Inflammatory macrophage treated with lipopolysaccharide for 4 hours (primary cell): Measurements from ENCODE around the gene OR10H2.
A peak's percentile ranks its signal among the peaks of the same experiment; 100 is the strongest.
"Not testable (repeated sequence)": the region's sequence is repeated elsewhere in the genome, so short reads cannot be mapped to it uniquely, and the experiment has no call there.

ENCODE experiments used
- DNase-seq: peaks from one replicate; pipeline ENCODE4 v3.0.0-alpha.2; 2020

OR10H2 gene, protein sequence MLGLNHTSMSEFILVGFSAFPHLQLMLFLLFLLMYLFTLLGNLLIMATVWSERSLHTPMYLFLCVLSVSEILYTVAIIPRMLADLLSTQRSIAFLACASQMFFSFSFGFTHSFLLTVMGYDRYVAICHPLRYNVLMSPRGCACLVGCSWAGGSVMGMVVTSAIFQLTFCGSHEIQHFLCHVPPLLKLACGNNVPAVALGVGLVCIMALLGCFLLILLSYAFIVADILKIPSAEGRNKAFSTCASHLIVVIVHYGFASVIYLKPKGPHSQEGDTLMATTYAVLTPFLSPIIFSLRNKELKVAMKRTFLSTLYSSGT

DNA sequence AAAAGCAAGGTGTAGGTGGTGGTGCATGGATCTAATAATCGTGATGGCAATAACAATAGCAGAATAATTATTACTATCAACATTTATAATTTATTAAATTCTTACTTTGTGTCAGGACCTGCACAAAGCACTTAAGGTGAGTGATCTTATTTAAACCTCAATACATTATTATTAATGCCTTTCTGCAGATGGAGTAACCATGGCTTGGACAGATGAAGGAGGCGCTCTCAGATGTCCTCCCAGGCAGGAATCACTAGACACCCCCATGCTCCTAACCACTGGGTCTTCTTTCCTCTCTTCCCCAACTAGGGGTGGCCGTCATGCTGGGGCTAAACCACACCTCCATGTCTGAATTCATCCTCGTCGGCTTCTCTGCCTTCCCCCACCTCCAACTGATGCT lies at the start of gene OR10H2:
Gene OR10H2, plus strand, starts transcription at position 301 of the 400 bp plus-strand sequence. Its CDS starts 20 bp downstream, at position 321.
- no peak for DNase-seq

DNA sequence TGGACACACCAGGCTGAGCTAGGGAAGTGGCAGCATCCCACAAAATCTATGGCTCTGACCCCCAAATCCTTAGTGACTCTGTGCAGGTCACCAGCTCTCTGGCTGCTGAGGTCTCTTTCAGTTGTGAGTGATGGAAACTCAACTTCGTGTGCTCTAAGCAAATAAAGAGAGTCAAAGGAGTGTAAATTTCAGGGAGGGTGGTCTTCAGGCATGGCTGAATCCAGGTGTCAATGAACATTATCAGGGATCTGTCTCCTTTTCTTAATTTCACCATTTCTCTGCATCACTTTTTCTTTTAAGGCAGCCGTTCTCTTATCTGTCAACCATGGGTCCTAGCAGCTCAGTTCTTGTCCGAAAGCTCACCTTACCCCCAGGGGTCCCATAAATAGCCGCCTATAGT lies 48.7 kb upstream of the OR10H2 start:
- no peak for DNase-seq

DNA sequence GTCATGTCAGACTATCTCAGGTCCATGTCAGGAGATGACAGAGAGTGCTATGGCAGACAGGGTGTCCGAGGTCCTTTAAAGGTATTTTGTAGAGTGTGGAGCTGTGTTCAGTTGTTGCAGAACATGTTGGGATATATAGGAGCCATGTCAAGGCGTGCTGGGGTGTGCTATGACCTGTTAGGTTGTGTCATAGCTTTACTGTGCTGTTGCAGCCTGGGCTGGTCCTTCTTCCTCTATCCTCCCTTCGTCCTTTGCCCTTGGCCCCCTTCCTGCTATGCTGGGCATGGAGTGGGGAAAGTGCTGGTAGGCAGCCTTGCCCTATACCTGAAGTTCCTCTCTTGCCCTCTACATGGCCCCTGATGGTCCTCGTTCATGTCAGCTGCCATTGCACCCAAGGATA lies 48.0 kb upstream of the OR10H2 start:
- DNase-seq: not testable (repeated sequence)

DNA sequence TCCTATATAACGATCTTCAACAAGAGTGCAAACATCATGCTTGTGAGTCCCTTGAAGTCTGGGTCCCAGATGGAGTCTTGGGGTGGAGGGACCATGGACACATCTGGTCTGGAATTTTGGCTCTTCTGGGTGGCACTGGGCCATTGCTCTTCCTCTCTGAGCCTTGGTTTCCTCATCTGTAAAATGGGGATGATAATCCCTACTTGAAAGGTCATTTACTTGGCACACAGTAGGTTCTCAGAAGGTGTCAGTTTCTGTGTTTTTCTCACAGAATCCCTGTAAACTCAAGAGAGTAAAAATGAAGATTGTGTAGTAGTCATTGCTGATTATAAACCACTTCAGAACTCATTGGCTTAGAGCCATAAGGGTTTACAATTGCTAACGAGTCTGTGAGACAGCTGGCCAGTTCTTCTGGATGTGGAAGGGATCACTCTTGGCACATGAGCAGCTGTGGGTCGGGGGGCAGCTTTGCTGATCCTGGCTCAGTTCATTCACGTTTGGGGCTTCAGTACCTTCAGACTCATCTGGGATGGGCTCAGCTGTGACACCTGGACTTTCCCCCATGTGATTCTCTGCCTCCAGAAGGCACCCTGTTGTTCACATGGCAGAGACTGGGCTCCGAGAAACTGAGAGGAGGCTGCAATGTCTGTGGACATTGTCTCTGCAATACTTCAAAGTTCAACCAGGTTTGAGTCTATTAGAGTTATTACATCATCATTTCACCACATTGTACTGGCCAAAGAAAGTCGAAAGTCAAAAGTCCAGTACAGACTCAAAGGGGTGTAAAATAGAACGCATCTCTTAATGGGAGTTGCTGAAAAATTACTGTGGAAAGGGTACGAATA lies 47.1 kb upstream of the OR10H2 start:
- DNase-seq: no peak

DNA sequence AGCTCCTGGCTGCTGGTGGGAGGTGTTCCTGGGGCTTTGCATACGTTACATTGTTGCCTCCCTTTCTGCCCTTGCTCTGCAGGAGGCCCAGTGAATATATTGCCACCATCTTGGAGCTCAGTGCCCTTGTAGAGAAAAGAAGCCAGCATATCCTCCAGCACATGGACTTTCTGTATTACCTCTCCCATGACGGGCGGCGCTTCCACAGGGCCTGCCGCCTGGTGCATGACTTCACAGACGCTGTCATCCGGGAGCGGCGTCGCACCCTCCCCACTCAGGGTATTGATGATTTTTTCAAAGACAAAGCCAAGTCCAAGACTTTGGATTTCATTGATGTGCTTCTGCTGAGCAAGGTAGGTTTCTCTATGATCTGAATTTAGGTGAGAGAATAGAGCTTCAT lies 44.4 kb upstream of the OR10H2 start:
- no peak for DNase-seq

DNA sequence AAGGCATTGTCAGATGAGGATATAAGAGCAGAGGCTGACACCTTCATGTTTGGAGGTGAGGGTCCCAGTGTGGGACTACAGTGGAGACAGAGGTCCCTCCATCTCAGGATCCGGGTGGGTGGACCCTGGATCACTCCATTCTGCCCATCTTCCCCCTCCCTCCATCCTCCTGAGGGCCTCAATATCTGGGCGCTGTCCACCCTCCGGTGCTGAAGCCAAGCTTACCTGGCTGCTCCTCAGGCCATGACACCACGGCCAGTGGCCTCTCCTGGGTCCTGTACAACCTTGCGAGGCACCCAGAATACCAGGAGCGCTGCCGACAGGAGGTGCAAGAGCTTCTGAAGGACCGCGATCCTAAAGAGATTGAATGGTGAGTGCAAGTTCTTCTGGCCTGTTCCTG lies 43.0 kb upstream of the OR10H2 start:
- DNase-seq: no peak

DNA sequence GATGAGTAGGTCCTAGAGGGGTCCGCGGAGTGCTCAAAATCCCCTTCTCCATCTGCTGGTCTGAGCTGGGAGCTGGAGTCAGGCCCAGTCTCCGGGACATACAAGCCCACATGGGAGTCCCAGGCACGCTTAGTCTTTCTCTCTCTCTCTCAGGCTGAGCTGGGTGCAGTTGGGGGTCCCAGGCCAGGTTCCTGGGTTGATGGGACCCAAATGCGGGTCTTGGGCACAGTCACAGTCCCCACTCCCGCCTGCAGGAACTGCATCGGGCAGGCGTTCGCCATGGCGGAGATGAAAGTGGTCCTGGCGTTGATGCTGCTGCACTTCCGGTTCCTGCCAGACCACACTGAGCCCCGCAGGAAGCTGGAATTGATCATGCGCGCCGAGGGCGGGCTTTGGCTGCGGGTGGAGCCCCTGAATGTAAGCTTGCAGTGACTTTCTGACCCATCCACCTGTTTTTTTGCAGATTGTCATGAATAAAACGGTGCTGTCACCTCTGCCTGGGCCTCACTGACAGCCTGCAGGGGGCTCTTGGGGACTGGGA lies 31.1 kb upstream of the OR10H2 start:
- DNase-seq: no peak

DNA sequence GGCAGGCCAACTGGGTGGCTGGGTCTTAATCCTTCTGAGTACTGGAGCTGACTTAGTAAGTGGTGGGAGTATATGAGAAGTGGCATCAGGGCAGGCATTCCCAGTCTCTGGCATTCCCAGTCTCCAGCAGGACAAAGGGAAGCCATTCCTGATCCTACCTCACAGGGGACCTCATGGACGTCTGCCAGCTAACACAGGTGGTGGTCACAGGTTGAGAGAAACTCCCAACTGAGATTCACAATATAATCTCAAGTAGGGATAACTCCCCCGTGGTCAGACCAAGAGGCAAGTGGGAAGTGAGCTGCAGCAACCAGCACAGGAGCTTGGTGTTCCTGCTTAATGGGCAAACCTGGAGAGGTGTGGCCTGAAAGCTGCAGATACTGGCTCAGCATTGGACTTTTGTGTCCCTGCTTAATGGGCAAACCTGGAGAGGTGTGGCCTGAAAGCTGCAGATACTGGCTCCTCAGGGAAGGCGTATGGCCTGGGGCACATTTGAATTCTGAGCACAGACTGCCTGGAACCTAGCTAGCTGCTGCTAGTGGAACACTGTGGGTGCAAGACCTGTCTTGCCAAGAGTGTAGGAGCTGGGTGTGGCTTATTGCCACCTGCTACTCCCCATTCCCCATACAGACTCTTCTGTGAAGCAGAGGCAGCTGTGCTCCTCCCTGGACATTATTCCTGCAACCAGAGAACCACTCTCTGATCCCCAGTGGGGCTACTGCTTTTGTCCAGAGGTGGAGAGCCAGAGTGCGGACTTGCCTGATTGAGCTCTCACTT lies 25.9 kb upstream of the OR10H2 start:
- no peak for DNase-seq

DNA sequence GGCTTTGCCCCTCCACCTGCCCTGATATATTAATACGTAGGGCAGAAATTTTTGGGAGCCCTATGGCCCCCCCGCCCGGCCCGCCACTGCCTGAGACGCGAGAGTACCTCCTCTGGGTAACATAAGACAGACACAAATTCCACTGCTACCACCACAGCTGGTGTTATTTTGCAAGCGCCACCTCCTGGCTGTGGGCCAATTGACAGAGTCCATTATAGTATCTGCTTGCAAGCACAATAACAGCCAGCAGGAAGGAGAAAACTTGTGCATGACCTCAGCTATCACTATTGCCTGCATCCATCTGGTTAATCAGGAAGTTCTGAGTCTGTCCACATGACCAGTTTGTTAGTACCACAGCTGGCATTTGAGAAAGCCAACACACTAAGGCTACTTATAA lies 25.3 kb upstream of the OR10H2 start:
- peak; percentile 51 for DNase-seq

DNA sequence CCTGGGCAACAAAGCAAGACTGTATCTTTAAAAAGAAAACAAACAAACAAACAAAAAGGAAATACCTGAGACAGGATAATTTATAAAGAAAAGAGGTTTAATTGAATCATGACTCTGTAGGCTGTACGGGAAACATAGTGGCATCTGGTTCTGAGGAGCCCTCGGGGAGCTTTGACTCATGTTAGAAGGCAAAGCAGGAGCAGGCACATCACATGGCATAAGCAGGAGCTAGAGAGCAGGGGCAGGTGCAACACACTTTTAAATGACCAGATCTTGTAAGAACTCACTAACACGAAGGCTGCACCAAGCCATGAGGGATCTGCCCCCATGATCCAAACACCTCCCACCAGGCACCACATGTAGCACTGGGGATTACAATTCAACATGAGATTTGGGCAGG lies 13.2 kb upstream of the OR10H2 start:
- no peak for DNase-seq

DNA sequence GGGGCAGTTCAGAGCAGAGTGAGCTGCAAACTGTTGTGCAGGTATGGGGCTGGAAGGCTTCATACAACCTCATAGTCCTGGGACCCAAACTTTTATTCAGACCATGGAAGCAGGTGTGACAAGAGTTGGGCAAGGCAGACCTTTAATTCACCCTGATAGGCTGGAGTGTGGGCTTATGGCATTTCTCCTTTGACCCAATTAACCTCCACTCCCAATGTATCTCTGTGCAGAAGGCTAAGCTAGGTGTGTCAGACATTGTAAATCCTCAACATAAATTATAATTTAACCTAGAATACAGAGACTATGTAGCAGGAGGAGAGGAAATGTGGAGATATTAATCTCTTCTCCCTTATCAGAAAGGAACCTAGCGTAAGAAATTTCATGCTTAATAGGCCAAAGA lies 12.2 kb upstream of the OR10H2 start:
- DNase-seq: no peak

DNA sequence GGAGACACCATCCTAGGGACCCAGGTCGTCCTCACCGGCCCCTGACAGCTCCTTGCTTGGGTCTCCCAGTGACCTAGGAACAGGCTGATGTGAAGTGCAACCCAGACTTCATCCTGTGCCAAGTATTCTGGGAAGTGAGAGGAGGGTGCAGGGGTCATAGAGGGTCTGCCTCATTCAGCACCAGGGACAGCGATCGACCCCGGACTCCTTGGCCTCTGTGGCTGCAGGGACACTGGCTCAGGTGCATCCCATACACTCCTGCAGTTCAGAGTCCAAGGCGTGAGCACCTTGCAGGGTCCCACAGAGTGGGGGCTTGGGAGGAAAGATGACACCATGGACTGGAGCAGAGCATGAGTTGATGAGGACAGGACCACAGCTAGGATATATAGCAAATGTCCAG lies 10.0 kb upstream of the OR10H2 start:
- no peak for DNase-seq

DNA sequence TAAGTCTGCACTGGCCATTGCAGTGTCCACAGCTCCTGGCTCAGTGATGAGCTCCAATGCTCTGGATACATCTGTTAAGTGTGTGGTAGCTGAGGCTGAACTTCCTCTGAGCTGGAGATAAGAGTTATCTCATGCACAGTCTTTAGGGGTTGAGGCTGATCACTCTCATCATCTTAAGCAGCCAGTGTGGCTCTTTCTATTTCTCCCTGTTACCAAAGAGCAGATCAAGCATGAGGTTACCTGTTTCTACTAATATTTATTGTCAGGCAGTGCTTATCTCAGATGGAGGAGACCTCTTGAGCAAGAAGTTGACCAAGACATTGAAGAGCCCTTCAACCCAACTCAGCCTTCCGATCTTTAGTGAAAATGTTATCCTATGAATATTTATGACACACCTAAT lies 6.6 kb upstream of the OR10H2 start:
- DNase-seq: no peak

DNA sequence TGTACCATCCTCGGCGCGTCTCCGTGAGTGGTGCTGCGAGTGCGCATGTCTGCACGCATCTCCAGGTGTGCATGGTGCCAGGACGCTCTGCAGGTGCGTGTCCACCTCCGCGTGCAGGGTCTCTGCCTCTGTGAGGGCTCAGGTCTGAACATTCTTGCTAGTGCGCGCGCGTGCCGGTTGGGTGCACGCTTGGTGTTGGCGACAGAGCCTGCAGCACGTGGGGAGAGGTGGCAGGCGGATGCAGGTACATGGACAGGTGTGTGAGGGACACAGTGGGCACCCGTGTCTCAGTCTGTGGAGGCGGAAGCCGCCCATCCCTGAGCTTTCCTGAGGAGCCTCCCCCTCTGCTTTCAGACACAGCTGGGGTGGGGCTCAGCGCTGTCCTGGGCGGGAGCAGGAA lies 4.9 kb upstream of the OR10H2 start:
- DNase-seq: no peak

DNA sequence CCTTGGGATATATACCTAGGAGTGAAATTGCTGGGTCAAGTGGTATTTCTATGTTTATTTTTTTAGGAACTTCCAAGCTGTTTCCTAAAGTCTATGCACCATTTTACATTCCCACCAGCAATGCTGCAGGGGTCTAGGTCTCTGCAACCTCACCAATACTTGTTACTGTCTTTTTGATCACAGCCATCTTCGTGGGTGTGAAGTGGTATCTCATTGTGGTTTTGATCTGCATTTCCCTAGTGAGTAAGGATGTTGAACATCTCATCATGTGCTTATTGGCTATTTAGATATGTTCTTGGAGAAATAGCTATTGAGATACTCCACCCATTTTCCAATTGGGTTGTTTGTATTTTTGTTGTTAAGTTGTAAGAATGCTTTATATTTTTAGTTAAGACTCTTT lies 2.7 kb downstream of the OR10H2 start:
- no peak for DNase-seq

DNA sequence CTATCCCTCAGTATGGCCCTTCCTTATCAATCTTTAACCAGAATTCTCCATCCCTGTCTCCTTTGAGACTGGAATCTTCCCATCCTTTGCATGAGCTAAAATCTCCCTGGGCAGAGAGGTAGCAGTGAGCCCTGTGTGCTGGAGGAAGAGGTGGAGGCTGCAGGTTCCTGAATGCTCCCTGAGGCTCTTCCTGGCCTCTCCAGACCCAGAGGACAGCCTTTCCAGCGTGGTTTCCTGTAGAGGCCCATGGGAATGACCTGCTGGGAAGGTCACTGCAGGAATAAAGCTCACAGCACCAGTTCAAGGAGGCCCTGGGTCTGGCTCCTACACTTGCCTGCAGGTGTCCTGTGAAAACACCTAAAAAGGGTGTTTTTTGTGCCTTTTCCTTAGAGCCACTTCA lies 4.6 kb downstream of the OR10H2 start:
- no peak for DNase-seq

DNA sequence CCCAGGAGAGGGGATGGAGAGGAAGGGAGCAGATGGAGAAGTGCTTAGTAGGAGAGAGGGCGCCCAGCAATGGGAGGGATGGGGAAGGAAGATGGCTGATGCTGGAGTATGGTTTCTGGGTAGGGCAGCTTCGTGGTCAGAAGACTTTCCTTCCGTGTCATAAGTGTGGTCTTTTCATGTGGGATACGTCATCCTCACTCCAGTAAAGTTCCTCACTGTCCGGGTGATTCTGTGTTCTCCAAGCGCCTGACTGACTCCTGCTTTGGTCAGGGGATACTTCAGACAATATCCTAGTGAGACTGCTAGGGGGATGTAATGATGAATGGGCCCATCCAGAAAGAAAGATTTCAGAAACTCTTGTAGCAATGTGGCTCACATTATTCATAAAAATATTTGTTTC lies 6.1 kb downstream of the OR10H2 start:
- DNase-seq: no peak

DNA sequence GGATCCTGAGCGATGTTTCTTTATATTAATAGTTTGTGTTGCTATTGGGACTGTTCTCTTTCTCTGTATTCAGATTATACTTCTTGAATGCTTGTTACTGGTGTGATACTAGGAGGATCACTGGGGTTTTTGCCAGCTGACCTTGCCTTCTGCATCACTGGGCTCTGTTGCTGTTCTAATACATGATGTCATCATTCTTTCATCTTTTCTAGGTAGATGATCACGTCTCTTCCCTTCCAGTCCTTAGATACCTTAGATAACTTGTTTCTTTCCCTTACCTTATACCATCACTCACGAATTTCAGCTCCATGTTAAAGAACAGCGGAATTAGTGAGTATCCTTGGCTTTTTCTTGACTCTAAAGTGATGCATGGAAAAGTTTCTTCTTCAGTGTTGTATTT lies 9.9 kb downstream of the OR10H2 start, which contains the start of gene OR10H3:
Gene OR10H3, plus strand, starts transcription at position 264 of the 400 bp plus-strand sequence. CDS start 3,408 bp downstream, outside the sequence.
- DNase-seq: no peak

DNA sequence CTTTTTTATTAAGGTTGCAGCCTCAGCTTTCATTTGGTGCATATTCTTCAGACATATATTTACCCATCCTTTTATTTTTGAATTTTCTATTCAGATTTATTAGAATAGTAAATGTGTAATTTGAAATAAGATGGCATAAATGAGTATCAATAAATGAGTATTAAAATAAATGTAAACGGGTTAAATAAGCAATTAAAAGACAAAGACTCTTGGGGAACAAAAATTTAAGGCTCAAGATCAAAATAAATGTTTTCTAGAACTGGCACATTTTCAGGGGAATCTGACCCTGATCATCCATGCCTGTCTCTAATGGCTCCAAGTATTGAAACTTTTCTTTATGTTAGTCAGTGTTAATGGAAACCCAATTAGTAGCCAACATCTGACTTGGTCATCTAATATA lies 13.0 kb downstream of the OR10H2 start:
- DNase-seq: no peak

DNA sequence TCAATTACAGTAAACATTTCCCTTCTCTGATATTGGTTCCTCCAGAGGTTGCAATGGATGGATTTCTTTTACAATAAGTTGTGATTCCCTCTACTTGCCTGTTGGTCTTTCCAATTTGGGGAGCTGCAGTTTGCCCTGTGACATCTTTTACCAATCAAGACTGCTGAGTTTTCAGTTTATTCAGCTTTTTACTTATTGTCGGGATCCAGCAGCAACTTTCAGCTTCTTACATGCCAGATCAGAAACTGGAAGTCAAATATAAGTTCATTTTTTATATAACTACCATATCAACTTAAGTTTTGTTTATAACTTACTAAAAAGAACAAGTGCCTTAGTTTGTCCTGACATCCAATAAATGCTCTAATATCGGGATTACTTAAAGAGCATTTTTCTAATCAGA lies 20.4 kb downstream of the OR10H2 start:
- DNase-seq: no peak

DNA sequence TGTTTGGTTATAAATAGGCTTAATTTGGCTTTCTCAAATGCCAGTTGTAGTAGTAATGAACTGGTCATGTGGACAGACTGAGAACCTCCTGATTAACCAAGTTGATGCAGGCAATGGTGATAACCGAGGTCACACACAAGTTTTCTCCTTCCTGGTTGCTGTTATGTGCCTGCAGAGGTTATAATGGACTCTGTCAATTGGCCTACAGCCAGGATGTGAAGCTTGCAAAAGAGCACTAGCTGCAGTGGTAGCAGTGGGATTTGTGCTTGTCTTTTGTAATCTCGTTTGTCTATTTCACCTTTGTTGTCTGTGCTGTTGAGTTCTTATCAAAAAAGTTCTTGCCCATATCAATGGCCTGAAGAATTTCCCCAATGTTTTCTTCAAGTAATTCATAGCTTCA lies 30.6 kb downstream of the OR10H2 start:
- no peak for DNase-seq

DNA sequence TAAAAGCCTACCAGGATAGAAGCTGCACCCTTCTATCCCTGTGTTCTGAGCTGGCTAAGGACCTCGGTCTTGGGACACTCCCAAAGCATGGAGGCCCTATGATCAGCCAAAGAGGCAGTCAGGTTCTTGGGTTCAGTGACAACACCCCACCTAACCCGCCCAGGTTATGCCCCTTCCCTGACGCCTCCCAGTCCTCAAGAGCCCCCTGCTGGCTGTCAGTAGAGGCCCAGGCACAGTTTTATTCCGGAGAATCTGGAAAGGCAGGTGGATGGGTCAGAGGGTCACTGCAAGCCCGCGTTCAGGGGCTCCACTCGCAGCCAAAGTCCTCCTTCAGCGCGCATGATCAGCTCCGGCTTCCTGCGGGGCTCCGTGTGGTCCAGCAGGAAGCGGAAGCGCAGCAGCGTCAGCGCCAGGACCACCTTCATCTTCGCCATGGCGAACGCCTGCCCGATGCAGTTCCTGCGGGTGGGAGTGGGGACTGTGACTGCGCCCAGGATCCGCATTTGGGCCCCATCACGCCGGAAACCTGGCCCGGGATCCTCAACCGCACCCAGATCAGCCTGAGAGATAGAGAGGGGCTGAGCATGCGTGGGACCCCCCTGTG lies 32.2 kb downstream of the OR10H2 start:
- no peak for DNase-seq

DNA sequence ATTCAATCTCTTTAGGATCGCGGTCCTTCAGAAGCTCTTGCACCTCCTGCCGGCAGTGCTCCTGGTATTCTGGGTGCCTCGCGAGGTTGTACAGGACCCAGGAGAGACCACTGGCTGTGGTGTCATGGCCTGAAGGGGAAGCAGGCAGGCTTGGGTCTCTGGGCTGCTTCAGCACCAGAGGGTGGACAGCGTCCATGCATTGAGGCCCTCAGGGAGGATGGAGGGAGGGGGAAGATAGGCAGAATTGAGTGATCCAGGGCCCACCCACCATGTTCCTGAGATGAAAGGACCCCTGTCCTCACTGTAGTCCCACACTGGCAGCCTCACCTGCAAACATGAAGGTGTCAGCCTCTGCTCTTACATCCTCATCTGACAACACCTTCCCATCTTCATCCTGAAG lies 41.8 kb downstream of the OR10H2 start:
- DNase-seq: no peak
